WTC11 (cell line): ENCODE results near the gene PTCD3. TPM values are rescaled to one million over a fixed set of nuclear protein-coding genes. Genes with fewer than 3 reads are reported as not detected.

ENCODE experiments used
- ATAC-seq: fragments of 200-7000 bp; cut with Tn5 transposase; 2 replicates; pipeline ENCODE4 v1.10.0; 2021; ENCODE audit warnings: mild to moderate bottlenecking, moderate library complexity
- CTCF ChIA-PET: fragments of 300-600 bp; sonication (Branson Sonifier 250); formaldehyde crosslinking; loops from one replicate; lab custom pipeline; 2021; ENCODE audit warnings: antibody characterized with exemption; lab: Charles Lee
- POLR2A ChIA-PET: fragments of 350-600 bp; sonication (Branson Sonifier 250); formaldehyde crosslinking; loops from one replicate; lab custom pipeline; 2021; ENCODE audit warnings: antibody characterized with exemption; lab: Charles Lee
- DNase-seq: peaks from one replicate; pipeline ENCODE4 v3.0.0; 2021; ENCODE audit warnings: low spot score
- H3K27ac Mint-ChIP-seq: 2 replicates; pipeline ENCODE4 v1.8.0; 2021; ENCODE audit warnings: mixed read lengths
- H3K27me3 Mint-ChIP-seq: 2 replicates; pipeline ENCODE4 v1.8.0; 2021; ENCODE audit warnings: low read depth, mild to moderate bottlenecking, moderate library complexity, mixed read lengths
- H3K36me3 Mint-ChIP-seq: 2 replicates; pipeline ENCODE4 v1.8.0; 2021; ENCODE audit warnings: mixed read lengths
- H3K4me1 Mint-ChIP-seq: 2 replicates; pipeline ENCODE4 v1.8.0; 2022; ENCODE audit warnings: mixed read lengths
- H3K4me3 Mint-ChIP-seq: 2 replicates; pipeline ENCODE4 v1.8.0; 2021; ENCODE audit warnings: mild to moderate bottlenecking, moderate library complexity, mixed read lengths
- H3K9me3 Mint-ChIP-seq: 2 replicates; pipeline ENCODE4 v1.8.0; 2021; ENCODE audit warnings: mixed read lengths
- ATF1 ChIP-seq: sonication (generic); formaldehyde crosslinking; IDR thresholded peaks from 2 replicates; pipeline ENCODE4 v1.8.1; 2023; ENCODE audit warnings: mild to moderate bottlenecking, moderate library complexity, missing genetic modification reagents
- ATF3 ChIP-seq: sonication (generic); formaldehyde crosslinking; conservative IDR thresholded peaks from 2 replicates; pipeline ENCODE4 v1.8.1; 2022; ENCODE audit warnings: mild to moderate bottlenecking, missing genetic modification reagents
- CREB1 ChIP-seq: sonication (generic); formaldehyde crosslinking; IDR thresholded peaks from 2 replicates; pipeline ENCODE4 v1.8.0; 2023; ENCODE audit warnings: mild to moderate bottlenecking, missing genetic modification reagents
- E2F1 ChIP-seq: sonication (generic); formaldehyde crosslinking; IDR thresholded peaks from 2 replicates; pipeline ENCODE4 v1.8.0; 2022; ENCODE audit warnings: mild to moderate bottlenecking, missing genetic modification reagents
- ERG ChIP-seq: fragments of 250-450 bp; sonication (Bioruptor Pico); IDR thresholded peaks from 2 replicates; pipeline ENCODE4 v1.8.0; 2021; ENCODE audit warnings: mild to moderate bottlenecking
- GABPB1 ChIP-seq: sonication (generic); formaldehyde crosslinking; IDR thresholded peaks from 2 replicates; pipeline ENCODE4 v1.8.1; 2023; ENCODE audit warnings: mild to moderate bottlenecking, missing genetic modification reagents
- IRF1 ChIP-seq: sonication (generic); formaldehyde crosslinking; IDR thresholded peaks from 2 replicates; pipeline ENCODE4 v1.8.0; 2023; ENCODE audit warnings: missing genetic modification reagents
- IRF2 ChIP-seq: sonication (generic); formaldehyde crosslinking; IDR thresholded peaks from 2 replicates; pipeline ENCODE4 v1.8.0; 2022; ENCODE audit warnings: low read depth, missing genetic modification reagents, borderline replicate concordance
- KAT7 ChIP-seq: sonication (generic); formaldehyde crosslinking; IDR thresholded peaks from 2 replicates; pipeline ENCODE4 v1.8.1; 2023; ENCODE audit warnings: missing genetic modification reagents, mild to moderate bottlenecking, borderline replicate concordance
- MLX ChIP-seq: sonication (generic); formaldehyde crosslinking; IDR thresholded peaks from 2 replicates; pipeline ENCODE4 v1.8.1; 2023; ENCODE audit warnings: mild to moderate bottlenecking, missing genetic modification reagents, moderate library complexity
- MXD4 ChIP-seq: fragments of 250-450 bp; sonication (Bioruptor Pico); IDR thresholded peaks from 2 replicates; pipeline ENCODE4 v1.8.0; 2021; ENCODE audit warnings: mild to moderate bottlenecking, moderate library complexity, borderline replicate concordance
- NFE2L1 ChIP-seq: sonication (generic); formaldehyde crosslinking; IDR thresholded peaks from 2 replicates; pipeline ENCODE4 v1.8.1; 2023; ENCODE audit warnings: missing genetic modification reagents
- NR2C2 ChIP-seq: sonication (generic); formaldehyde crosslinking; IDR thresholded peaks from 2 replicates; pipeline ENCODE4 v1.8.0; 2022; ENCODE audit warnings: mild to moderate bottlenecking, missing genetic modification reagents
- PRDM15 ChIP-seq: sonication (generic); formaldehyde crosslinking; IDR thresholded peaks from 2 replicates; pipeline ENCODE4 v1.8.0; 2022; ENCODE audit warnings: missing genetic modification reagents
- PREB ChIP-seq: sonication (generic); formaldehyde crosslinking; IDR thresholded peaks from 2 replicates; pipeline ENCODE4 v1.8.1; 2022; ENCODE audit warnings: mild to moderate bottlenecking, missing genetic modification reagents, moderate library complexity, borderline replicate concordance
- SP1 ChIP-seq: sonication (generic); formaldehyde crosslinking; conservative IDR thresholded peaks from 2 replicates; pipeline ENCODE4 v1.8.1; 2022; ENCODE audit warnings: missing genetic modification reagents
- TEAD4 ChIP-seq: sonication (generic); formaldehyde crosslinking; IDR thresholded peaks from 2 replicates; pipeline ENCODE4 v1.8.0; 2022; ENCODE audit warnings: mild to moderate bottlenecking, missing genetic modification reagents
- USF1 ChIP-seq: sonication (generic); formaldehyde crosslinking; IDR thresholded peaks from 2 replicates; pipeline ENCODE4 v1.8.0; 2022; ENCODE audit warnings: mild to moderate bottlenecking, missing genetic modification reagents
- ZBTB21 ChIP-seq: sonication (generic); formaldehyde crosslinking; IDR thresholded peaks from 2 replicates; pipeline ENCODE4 v1.8.1; 2023; ENCODE audit warnings: mild to moderate bottlenecking, missing genetic modification reagents, borderline replicate concordance
- ZBTB43 ChIP-seq: sonication (generic); formaldehyde crosslinking; IDR thresholded peaks from 2 replicates; pipeline ENCODE4 v1.8.1; 2023; ENCODE audit warnings: mild to moderate bottlenecking, missing genetic modification reagents
- ZNF232 ChIP-seq: sonication (generic); formaldehyde crosslinking; IDR thresholded peaks from 2 replicates; pipeline ENCODE4 v1.8.0; 2022; ENCODE audit warnings: mild to moderate bottlenecking, missing genetic modification reagents
- ZNF317 ChIP-seq: sonication (generic); formaldehyde crosslinking; IDR thresholded peaks from 2 replicates; pipeline ENCODE4 v1.8.1; 2023; ENCODE audit warnings: low read depth, mild to moderate bottlenecking, moderate library complexity, missing genetic modification reagents, borderline replicate concordance
- ZNF416 ChIP-seq: fragments of 250-450 bp; sonication (Bioruptor Pico); IDR thresholded peaks from 2 replicates; pipeline ENCODE4 v1.9.0; 2021; ENCODE audit warnings: mild to moderate bottlenecking, inconsistent platforms
- total RNA-seq: library from RNA; stranded (reverse); gene quantifications from 3 replicates; pipeline ENCODE4 v1.2.3, GENCODE V29; 2021

Gene PTCD3
- total RNA-seq, 1 experiment from 2014 or later: 192 TPM

GRCh38 chr2:86097913-86098312 is 8.1 kb upstream of the PTCD3 start:
- ATAC-seq: no peak
- H3K9me3 Mint-ChIP-seq: no peaks in the 10 kb centered on the region
- no peak overlapping the region for H3K4me3 Mint-ChIP-seq
- TF ChIP-seq PREB (no peak), ZNF232 (CRISPR knock-in tag) (no peak), SP1 (CRISPR knock-in tag) (no peak), GABPB1 (CRISPR knock-in tag) (no peak), KAT7 (no peak), ATF3 (CRISPR knock-in tag) (no peak), ZBTB43 (CRISPR knock-in tag) (no peak), USF1 (CRISPR knock-in tag) (no peak), ZNF416 (no peak), ERG (no peak), IRF2 (CRISPR knock-in tag) (no peak), NFE2L1 (CRISPR knock-in tag) (no peak), PRDM15 (no peak), NR2C2 (CRISPR knock-in tag) (no peak)
- ChIA-PET POLR2A (no interaction called here), CTCF (interaction anchor here (1.1 kb wide), 1 partner anchor 10 kb away, joined by 7 read pairs; no protein-coding TSS in a partner anchor)
- peaks cover 55% of the 10 kb centered on the region for H3K36me3 Mint-ChIP-seq
- no peak overlapping the region for H3K27ac Mint-ChIP-seq
- H3K27me3 Mint-ChIP-seq: no peaks in the 10 kb centered on the region
- H3K4me1 Mint-ChIP-seq: peaks cover 2% of the 10 kb centered on the region; the same call in 1 of the 2 replicates
- no peak for DNase-seq

GRCh38 chr2:86102157-86102556 is 3.9 kb upstream of the PTCD3 start:
- H3K9me3 Mint-ChIP-seq: no peaks in the 10 kb centered on the region
- ChIA-PET POLR2A (no interaction called here), CTCF (no interaction called here)
- H3K27ac Mint-ChIP-seq: no peak overlapping the region
- no peaks in the 10 kb centered on the region for H3K27me3 Mint-ChIP-seq
- no peak for ATAC-seq
- no peak for DNase-seq
- H3K36me3 Mint-ChIP-seq: peaks cover 45% of the 10 kb centered on the region
- H3K4me1 Mint-ChIP-seq: peaks cover 18% of the 10 kb centered on the region
- H3K4me3 Mint-ChIP-seq: no peak overlapping the region
- TF ChIP-seq E2F1 (no peak), MLX (CRISPR knock-in tag) (no peak), ZNF317 (CRISPR knock-in tag) (no peak), ATF1 (no peak), KAT7 (no peak), ZBTB21 (CRISPR knock-in tag) (no peak), NR2C2 (CRISPR knock-in tag) (no peak), ZNF232 (CRISPR knock-in tag) (no peak), IRF1 (no peak), PREB (no peak), MXD4 (no peak), ATF3 (CRISPR knock-in tag) (no peak), CREB1 (no peak), TEAD4 (CRISPR knock-in tag) (no peak), ZNF416 (no peak)
